OCI-LY1 (cell line): ENCODE data around the gene SFMBT2.

Experiments used
- H2AFZ ChIP-seq: fragments of 200-600 bp; sonication (generic), shearing (Covaris generic); 2 replicates; pipeline ENCODE4 v1.6.0; 2014; ENCODE audit warnings: antibody characterized with exemption, mild to moderate bottlenecking, low read length
- H3F3A ChIP-seq: fragments of 200-600 bp; sonication (generic), shearing (Covaris generic); 2 replicates; pipeline ENCODE4 v1.6.0; 2014; ENCODE audit warnings: mild to moderate bottlenecking, antibody characterized with exemption, low read length, moderate library complexity; ENCODE audit not compliant: insufficient read depth
- H3K27ac ChIP-seq: fragments of 200-600 bp; sonication (generic); 2 replicates; pipeline ENCODE4 v1.5.1; 2014; ENCODE audit warnings: low read length, mixed run types, mild to moderate bottlenecking, low read depth; ENCODE audit not compliant: poor library complexity, severe bottlenecking
- H3K27me3 ChIP-seq: fragments of 200-600 bp; sonication (generic); 2 replicates; pipeline ENCODE4 v1.6.0; 2014; ENCODE audit warnings: antibody characterized with exemption, mild to moderate bottlenecking, low read length, moderate library complexity; ENCODE audit not compliant: insufficient read depth
- H3K36me3 ChIP-seq: fragments of 200-600 bp; sonication (generic); 2 replicates; pipeline ENCODE4 v1.6.1; 2014; ENCODE audit warnings: mild to moderate bottlenecking, antibody characterized with exemption, low read length, moderate library complexity, mixed read lengths; ENCODE audit not compliant: insufficient read depth
- H3K4me1 ChIP-seq: fragments of 200-600 bp; sonication (generic); 2 replicates; pipeline ENCODE4 v1.5.1; 2014; ENCODE audit warnings: mild to moderate bottlenecking, low read length, moderate library complexity; ENCODE audit not compliant: insufficient read depth, severe bottlenecking
- H3K4me2 ChIP-seq: fragments of 200-600 bp; sonication (generic), shearing (Covaris generic); 2 replicates; pipeline ENCODE4 v1.6.1; 2014; ENCODE audit warnings: low read length
- H3K4me3 ChIP-seq: fragments of 200-600 bp; sonication (generic); 2 replicates; pipeline ENCODE4 v1.5.1; 2014; ENCODE audit warnings: low read length, low read depth, mild to moderate bottlenecking, mixed read lengths; ENCODE audit not compliant: poor library complexity, severe bottlenecking
- H3K79me2 ChIP-seq: fragments of 200-600 bp; shearing (Covaris generic); 2 replicates; pipeline ENCODE4 v1.6.1; 2016; ENCODE audit warnings: mixed run types, low read length, mixed read lengths; ENCODE audit not compliant: insufficient read depth
- H3K9ac ChIP-seq: fragments of 200-600 bp; sonication (generic), shearing (Covaris generic); 2 replicates; pipeline ENCODE4 v1.6.1; 2014; ENCODE audit warnings: mild to moderate bottlenecking, low read length, mixed read lengths
- H3K9me2 ChIP-seq: fragments of 200-600 bp; sonication (generic), shearing (Covaris generic); 2 replicates; pipeline ENCODE4 v1.6.1; 2014; ENCODE audit warnings: low read depth, mild to moderate bottlenecking, low read length, mixed read lengths
- H3K9me3 ChIP-seq: fragments of 200-600 bp; shearing (Covaris generic); 2 replicates; pipeline ENCODE4 v1.6.1; 2014; ENCODE audit warnings: low read length, mixed read lengths
- H4K20me1 ChIP-seq: fragments of 200-600 bp; sonication (generic), shearing (Covaris generic); 2 replicates; pipeline ENCODE4 v1.6.0; 2016; ENCODE audit warnings: mild to moderate bottlenecking, low read length; ENCODE audit not compliant: insufficient read depth
- EZH2 ChIP-seq: fragments of 200-600 bp; sonication (generic), shearing (Covaris generic); IDR thresholded peaks from 2 replicates; pipeline ENCODE4 v1.8.0; 2017; ENCODE audit warnings: borderline replicate concordance, mixed run types, mild to moderate bottlenecking, antibody characterized with exemption, low read length, moderate library complexity, mixed read lengths
- TF ChIP-seq, protein P1 (sequence below): fragments of 200-600 bp; sonication (generic), shearing (Covaris generic); IDR thresholded peaks from 2 replicates; pipeline ENCODE4 v1.5.1; 2017; ENCODE audit warnings: mild to moderate bottlenecking, antibody characterized with exemption, low read length, moderate library complexity, mixed read lengths

SFMBT2 gene

DNA sequence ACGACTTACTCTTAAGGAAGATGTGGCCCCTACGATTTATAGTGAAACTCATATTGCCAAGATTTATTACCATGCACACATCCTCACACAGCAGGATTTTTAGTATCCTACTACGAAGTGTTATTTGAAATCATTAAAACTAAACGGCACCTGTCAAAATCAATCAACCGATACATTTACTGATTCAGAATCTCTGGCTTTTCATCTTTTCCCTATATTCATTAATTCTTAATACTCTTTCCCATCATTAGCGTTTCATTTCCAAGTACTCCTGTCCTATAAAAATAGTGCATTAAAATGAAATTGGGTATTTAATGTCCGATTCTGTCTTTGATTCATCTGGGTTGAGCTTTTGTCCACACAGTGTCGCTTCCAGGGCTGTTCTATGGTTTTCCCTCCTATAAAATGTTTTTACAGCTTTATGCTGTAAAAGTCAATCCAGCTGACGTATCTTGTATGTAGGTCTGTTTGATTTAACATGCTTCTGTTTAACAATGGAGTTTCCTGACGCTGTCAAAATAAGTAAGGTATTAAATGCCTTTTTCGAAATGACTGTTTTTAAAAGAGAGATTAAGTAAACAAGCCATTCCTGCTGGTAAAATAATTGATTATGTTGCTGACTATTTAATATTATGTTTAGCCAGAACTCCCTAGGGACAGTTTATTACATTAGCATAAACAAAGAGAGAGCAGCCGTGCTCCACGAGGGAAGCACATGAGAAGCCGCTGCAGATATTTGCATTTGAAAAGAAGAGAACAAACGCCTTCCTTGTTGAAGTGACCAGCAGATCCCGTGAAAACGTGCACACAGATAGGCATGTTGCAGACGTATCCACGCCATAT, 22.3 kb upstream of the SFMBT2 start:
- Histone ChIP-seq H3K36me3 (no peaks in the 10 kb centered on the region), H3K4me3 (no peak overlapping the region), H3K79me2 (no peaks in the 10 kb centered on the region), H3K27me3 (no peaks in the 10 kb centered on the region), H3K9ac (no peak overlapping the region), H3F3A (no peaks in the 10 kb centered on the region), H3K9me2 (no peaks in the 10 kb centered on the region), H3K4me2 (peak overlapping the region; percentile 24; the same call in 1 of the 2 replicates), H3K4me1 (peaks cover 38% of the 10 kb centered on the region), H2AFZ (peak overlapping the region; percentile 94), H4K20me1 (no peaks in the 10 kb centered on the region), H3K27ac (no peak overlapping the region), H3K9me3 (peaks cover 5% of the 10 kb centered on the region)
- no peak for TF ChIP-seq EZH2
- TF ChIP-seq, protein P1, sequence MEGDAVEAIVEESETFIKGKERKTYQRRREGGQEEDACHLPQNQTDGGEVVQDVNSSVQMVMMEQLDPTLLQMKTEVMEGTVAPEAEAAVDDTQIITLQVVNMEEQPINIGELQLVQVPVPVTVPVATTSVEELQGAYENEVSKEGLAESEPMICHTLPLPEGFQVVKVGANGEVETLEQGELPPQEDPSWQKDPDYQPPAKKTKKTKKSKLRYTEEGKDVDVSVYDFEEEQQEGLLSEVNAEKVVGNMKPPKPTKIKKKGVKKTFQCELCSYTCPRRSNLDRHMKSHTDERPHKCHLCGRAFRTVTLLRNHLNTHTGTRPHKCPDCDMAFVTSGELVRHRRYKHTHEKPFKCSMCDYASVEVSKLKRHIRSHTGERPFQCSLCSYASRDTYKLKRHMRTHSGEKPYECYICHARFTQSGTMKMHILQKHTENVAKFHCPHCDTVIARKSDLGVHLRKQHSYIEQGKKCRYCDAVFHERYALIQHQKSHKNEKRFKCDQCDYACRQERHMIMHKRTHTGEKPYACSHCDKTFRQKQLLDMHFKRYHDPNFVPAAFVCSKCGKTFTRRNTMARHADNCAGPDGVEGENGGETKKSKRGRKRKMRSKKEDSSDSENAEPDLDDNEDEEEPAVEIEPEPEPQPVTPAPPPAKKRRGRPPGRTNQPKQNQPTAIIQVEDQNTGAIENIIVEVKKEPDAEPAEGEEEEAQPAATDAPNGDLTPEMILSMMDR: no peak

DNA sequence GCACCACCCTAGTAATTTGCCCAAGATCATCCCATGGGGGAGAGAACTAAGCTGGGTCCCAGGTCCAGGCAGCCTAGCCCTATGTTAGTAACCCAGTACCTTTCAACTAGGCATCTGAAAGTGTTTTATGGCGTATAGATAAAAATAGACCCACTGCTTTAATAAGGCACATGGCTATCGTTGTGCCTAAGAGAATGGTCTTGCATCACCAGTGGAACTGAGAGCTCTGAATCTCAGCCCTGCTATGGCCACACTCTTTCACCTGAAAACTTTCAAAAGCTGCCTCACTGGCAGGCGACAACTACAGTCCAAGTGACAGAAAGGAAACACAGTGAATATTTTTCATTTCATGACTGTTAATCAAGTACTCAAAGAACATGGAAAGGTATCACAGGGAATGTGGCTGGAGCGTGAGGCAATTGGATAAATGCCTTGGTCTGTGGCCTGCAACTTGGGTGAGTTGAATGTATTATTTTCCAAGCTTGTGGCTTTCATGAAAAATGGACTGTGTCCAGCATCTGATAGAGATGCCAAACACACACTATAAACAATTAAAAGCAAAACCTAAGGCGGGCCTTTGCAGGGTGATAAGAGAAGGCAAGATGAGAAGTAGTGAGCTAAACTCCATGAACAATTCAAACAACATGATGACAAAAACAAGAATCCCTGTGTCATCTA, 18.0 kb upstream of the SFMBT2 start:
- no peaks in the 10 kb centered on the region for H3K79me2 ChIP-seq
- no peak overlapping the region; the same call in 1 of the 2 replicates for H3K9ac ChIP-seq
- peak overlapping the region; percentile 77 for H3K27ac ChIP-seq
- peaks cover 5% of the 10 kb centered on the region for H3K9me3 ChIP-seq
- no peaks in the 10 kb centered on the region for H4K20me1 ChIP-seq
- no peaks in the 10 kb centered on the region for H3K27me3 ChIP-seq
- H3K4me2 ChIP-seq: no peak overlapping the region
- H2AFZ ChIP-seq: 0 out of 2 replicates have a peak overlapping the region, but pooled peaks have one; percentile 81
- no peaks in the 10 kb centered on the region for H3K9me2 ChIP-seq
- H3F3A ChIP-seq: no peaks in the 10 kb centered on the region
- TF ChIP-seq, protein P1: no peak
- TF ChIP-seq EZH2: no peak
- H3K36me3 ChIP-seq: no peaks in the 10 kb centered on the region
- no peak overlapping the region for H3K4me3 ChIP-seq
- peaks cover 43% of the 10 kb centered on the region for H3K4me1 ChIP-seq

DNA sequence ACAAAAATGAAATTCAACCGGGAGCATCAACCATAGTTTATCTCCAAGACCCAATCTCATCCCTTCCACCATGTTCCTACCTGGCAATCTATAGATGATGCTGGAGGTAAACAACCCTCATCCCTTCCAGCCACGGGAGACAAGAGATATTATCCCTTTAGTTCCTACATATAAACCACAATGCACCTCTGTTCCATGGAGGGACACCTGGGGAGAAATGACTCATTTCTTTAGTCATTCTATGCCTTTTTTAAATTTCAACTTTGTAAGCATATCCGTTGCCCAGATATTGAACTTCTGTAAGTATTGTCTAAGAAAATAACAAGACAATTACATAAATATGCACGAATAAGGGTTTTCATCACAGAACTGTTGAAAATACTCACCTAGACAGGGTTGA, 15.5 kb upstream of the SFMBT2 start:
- no peak for TF ChIP-seq EZH2
- TF ChIP-seq, protein P1: no peak
- Histone ChIP-seq H3K9ac (no peak overlapping the region), H3K9me2 (no peaks in the 10 kb centered on the region), H4K20me1 (no peaks in the 10 kb centered on the region), H3K36me3 (no peaks in the 10 kb centered on the region), H3K79me2 (no peaks in the 10 kb centered on the region), H3K4me1 (peaks cover 40% of the 10 kb centered on the region), H3K27me3 (no peaks in the 10 kb centered on the region), H3K4me3 (no peak overlapping the region), H3F3A (no peaks in the 10 kb centered on the region), H3K9me3 (no peaks in the 10 kb centered on the region), H2AFZ (no peak overlapping the region), H3K27ac (no peak overlapping the region), H3K4me2 (no peak overlapping the region)
